Activated CD4-positive, alpha-beta T cell treated with anti-CD3 and anti-CD28 coated beads for 48 hours (primary cell): ENCODE measurements around the gene CTSV.
"Not testable (repeated sequence)": the region's sequence is repeated elsewhere in the genome, so short reads cannot be mapped to it uniquely, and the experiment has no call there.

Source experiments
- DNase-seq: peaks from one replicate; pipeline ENCODE4 v3.0.0-alpha.2; 2020

Gene CTSV

GRCh38 chr9:97038611-97039513 is at the start of gene CTSV:
Gene CTSV, minus strand, starts transcription at chr9:97039142. Its CDS starts 1,099 bp downstream, at chr9:97038043.
- peak; percentile 89 for DNase-seq

GRCh38 chr9:97087668-97088215 is 48.8 kb upstream of the CTSV start:
- not testable (repeated sequence) for DNase-seq

- not testable (repeated sequence) for DNase-seq
These were observed 45.6 kb upstream of the CTSV start for GRCh38 chr9:97084562-97084991.

DNA sequence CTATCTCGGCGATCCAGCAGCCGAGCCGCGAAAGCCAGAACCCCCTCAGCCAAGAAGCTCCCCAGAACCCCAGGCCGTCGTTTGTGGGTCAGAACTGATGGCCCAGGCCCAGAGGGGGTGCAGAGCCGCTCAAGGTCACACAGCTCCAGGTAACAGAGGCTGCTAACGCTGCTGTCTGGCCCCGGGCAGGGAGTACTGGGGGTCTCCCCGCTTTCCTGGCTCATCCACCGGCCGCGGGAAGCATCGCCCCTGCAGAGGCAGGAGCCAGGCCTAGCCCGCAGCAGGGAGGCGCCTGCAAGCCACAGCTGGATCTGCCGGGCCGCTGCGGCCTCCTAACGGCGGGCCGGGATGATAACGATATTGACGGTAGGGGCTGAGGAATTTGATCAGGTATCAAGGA is 39.4 kb upstream of the CTSV start:
- DNase-seq = no peak

GRCh38 chr9:97077452-97078295 is 38.7 kb upstream of the CTSV start:
- no peak for DNase-seq

GRCh38 chr9:97076731-97077451 is 37.9 kb upstream of the CTSV start:
- not testable (repeated sequence) for DNase-seq

DNA sequence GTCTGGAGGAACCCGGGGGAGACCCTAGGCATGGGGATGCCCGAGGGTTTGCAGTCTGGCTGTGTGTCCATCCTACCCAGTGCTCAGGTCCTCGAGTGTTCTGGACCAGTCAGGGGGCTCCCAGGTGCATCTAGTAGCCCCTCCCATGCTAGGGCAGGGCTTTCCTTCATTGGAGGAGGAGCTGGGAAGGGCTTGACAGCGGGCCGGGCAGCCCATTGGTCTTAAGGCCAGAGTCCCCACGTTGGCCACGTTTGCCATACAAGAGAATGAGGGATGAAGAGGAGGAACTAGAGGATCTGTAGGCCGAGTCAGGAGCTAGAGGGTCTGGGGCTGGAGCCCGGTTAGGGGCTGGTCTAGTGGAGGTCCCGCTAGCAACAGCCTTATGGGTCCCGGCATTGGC is 37.3 kb upstream of the CTSV start:
- no peak for DNase-seq

GRCh38 chr9:97075289-97075985 is 36.5 kb upstream of the CTSV start:
- DNase-seq = no peak

GRCh38 chr9:97073506-97073905 is 34.6 kb upstream of the CTSV start:
- no peak for DNase-seq

DNA sequence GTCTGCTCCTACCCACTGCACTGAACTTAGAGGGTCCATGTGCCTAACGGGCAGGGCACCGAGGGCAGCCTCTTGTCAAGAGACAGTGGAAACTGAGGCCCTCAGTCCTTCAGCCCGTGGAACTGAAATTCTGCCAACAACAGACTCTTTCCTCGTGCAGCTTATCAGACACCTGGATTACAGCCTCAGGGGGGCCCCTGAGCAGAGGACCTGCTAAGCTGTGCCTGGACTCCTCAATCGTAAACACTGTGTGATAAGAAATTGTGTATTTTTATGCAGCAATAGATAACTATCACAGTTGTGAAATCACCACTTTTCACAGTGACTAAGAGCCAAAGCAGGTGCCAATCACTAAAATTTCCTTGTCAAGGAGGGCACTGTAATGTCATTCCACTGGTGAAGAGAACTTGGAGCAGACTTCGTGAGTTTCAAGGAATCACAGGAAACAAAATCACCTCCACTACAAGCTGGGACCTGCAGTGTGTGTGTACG is 33.4 kb upstream of the CTSV start:
- no peak for DNase-seq

DNA sequence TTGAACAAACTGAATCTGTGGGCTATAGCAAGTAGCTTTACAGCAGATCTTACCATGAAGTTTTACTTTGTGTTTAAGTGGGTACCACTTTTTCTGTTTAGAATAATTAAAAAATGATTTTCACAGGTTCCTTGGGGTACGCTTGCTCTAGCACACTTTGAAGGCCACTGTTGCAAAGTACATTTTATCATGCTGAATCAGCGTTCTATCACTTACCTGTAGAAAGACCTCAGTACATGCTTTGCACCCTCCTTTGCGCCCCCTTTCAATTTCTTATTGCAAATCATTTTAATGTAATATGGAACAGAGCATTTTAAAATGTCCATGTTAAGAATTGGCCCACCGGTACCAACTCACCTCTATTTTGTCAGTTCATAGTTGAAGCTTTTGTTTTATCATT is 31.4 kb upstream of the CTSV start:
- DNase-seq = not testable (repeated sequence)

DNA sequence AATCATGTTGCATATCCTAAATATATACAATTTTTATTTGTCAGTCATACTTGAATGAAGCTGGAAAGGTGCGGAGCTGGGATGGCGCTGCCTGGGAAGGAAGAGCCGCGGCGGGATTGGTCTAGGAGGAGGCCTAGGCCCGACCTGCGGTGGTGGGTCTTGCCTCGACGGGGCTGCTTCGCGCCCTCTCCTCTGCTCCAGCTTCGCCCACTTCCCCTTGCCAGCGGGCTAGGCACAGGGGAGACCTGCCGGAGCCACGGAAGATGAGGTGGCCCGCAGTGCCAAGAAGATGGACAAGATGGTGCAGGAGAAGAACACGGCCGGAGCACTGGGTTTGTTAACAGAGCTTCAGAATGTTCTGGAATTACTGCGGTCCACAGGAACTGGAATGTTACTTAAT is 28.5 kb upstream of the CTSV start:
- DNase-seq = no peak

GRCh38 chr9:97064176-97064575 is 25.2 kb upstream of the CTSV start:
- DNase-seq = no peak

DNA sequence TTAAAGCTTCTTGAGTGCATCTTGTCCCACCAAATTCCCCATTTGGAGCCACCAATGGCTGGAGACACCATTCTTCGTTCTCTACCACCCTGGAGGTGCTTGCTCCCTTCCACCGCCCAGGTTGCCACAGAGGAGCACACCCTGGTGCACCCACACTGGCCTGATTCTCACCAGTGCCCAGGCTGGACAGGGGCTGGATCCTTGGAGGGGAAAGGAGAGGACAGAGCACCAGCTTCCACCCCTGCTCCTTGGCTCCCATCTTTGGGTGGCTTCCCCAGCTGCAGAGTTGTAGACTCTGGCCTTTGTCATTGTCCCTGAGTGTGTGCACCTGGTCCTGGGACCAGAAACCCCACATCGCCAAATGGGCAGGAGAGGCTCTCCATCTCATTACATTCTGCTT is 21.9 kb upstream of the CTSV start:
- DNase-seq = no peak

DNA sequence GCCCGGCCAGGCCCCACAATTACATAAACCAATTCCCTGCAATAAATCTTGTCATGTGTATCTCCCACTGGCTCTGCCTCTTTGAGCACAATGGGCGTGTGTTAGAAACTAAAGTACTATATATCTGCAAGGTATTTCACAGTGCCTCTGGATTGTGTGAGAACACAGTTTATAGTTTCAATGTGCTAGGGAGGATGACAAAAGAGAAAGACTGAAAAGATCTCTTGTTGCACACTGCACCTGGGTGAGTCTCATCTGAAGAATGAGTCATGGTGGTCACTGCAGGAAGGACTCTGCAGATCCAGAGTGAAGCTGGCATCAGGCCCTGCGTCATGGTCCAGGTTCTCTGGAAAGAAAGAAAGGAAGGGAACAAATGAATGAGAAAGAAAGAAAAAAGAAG is 20.7 kb upstream of the CTSV start:
- no peak for DNase-seq

GRCh38 chr9:97057651-97058050 is 18.7 kb upstream of the CTSV start:
- no peak for DNase-seq

- DNase-seq = not testable (repeated sequence)
These were observed 16.9 kb upstream of the CTSV start for GRCh38 chr9:97055891-97056290.

DNA sequence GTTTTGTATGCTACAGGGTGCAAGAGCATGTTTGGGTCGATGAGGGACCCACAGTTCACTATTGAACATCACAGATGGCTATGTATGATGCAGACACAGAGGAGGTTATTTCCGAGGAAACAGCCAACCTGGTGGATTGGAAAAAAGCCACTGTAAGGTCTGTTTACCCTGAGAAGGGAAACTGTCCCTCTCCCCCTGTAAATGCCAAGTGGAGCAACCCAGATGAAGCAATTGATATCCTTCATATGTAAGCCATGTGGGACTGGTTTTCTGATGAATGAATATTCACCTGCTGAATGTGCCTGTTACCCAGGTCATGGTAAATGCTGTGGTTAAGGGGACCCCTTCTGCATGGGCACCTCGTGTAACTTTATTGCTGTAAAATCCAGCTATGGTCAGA is 14.8 kb upstream of the CTSV start:
- DNase-seq = no peak

DNA sequence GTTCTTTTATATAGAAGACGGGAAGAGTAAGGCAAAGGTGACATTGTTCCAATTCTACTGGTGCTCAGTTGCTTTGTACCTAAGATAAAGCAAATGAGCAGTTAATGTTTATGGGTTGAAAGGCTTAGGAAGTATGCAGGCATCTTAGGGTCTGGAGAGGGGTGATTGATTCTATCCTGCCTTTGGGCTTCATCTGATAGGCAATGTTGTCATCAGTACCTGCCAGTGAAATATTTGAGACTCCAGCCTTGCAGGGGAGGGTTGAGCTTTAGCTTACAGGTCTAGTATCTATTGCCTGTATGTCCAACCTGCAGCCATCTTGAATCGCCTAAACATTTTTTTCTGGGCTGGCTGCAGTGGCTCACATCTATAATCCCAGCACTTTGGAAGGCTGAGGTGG is 13.8 kb upstream of the CTSV start:
- no peak for DNase-seq

GRCh38 chr9:97046228-97046627 is 7.3 kb upstream of the CTSV start:
- no peak for DNase-seq

DNA sequence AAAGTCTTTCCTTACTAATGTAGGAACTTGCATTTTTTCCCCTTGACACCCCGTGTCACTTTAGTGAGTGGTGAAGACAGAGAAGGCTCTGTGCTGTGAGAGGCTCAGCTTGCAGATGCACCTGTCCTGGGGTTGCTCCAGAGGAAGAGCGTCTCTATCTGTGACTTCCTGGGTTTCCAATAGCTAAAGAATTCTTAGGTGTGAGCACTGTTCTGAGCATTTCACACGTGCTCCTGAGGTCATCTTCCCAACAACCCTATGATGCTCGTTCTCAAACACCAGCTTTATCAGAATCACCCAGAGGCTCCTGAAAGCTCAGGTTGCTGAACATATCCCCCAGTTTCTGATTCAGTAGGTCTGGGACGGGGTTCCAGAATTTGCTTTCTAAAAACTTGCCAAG is 6.4 kb upstream of the CTSV start:
- DNase-seq = no peak

GRCh38 chr9:97041898-97042297 is 3.0 kb upstream of the CTSV start:
- no peak for DNase-seq
